Dedifferentiated amniotic fluid mesenchymal stem cell (primary cell): ENCODE measurements around the gene ECM2.
A peak's percentile ranks its signal among the peaks of the same experiment; 100 is the strongest.

Experiments
- DNase-seq: peaks from one replicate; pipeline ENCODE4 v3.0.0-alpha.2; 2016; ENCODE audit errors: extremely low spot score

ECM2 gene

GRCh38 chr9:92527832-92528521 lies 7.8 kb downstream of the ECM2 start:
- DNase-seq = no peak

- no peak for DNase-seq
These were observed 8.4 kb downstream of the ECM2 start for GRCh38 chr9:92527291-92527828.

GRCh38 chr9:92525306-92525705 lies 10.5 kb downstream of the ECM2 start:
- no peak for DNase-seq

- DNase-seq = no peak
These were observed 10.9 kb downstream of the ECM2 start for GRCh38 chr9:92524881-92525280.

- no peak for DNase-seq
These were observed 12.5 kb downstream of the ECM2 start for GRCh38 chr9:92522983-92523970.

- no peak for DNase-seq
These were observed 15.0 kb downstream of the ECM2 start for GRCh38 chr9:92520837-92521236.

GRCh38 chr9:92518199-92518598 lies 17.6 kb downstream of the ECM2 start:
- DNase-seq = no peak

- no peak for DNase-seq
These were observed 18.7 kb downstream of the ECM2 start for GRCh38 chr9:92517046-92517445.

GRCh38 chr9:92516521-92516920 lies 19.3 kb downstream of the ECM2 start:
- no peak for DNase-seq

GRCh38 chr9:92514635-92515034 lies 21.2 kb downstream of the ECM2 start:
- DNase-seq = no peak

- no peak for DNase-seq
These were observed 22.4 kb downstream of the ECM2 start for GRCh38 chr9:92513349-92513748.

- no peak for DNase-seq
These were observed 23.2 kb downstream of the ECM2 start for GRCh38 chr9:92512622-92513021.

- DNase-seq = no peak
These were observed 25.0 kb downstream of the ECM2 start for GRCh38 chr9:92510747-92511146.

GRCh38 chr9:92509050-92509449 lies 26.7 kb downstream of the ECM2 start:
- DNase-seq = no peak

GRCh38 chr9:92508018-92508820 lies 27.6 kb downstream of the ECM2 start:
- DNase-seq = no peak

- no peak for DNase-seq
These were observed 28.3 kb downstream of the ECM2 start for GRCh38 chr9:92507496-92507895.

- DNase-seq = no peak
These were observed 28.8 kb downstream of the ECM2 start for GRCh38 chr9:92507005-92507404.

- DNase-seq = peak; percentile 97
These were observed 29.5 kb downstream of the ECM2 start for GRCh38 chr9:92506184-92506857.

- DNase-seq = no peak
These were observed 30.9 kb downstream of the ECM2 start for GRCh38 chr9:92504881-92505280.

GRCh38 chr9:92503156-92503555 lies 32.6 kb downstream of the ECM2 start:
- DNase-seq = no peak

- DNase-seq = no peak
These were observed 34.0 kb downstream of the ECM2 start for GRCh38 chr9:92501671-92502393.
